GM21619 (cell line): ENCODE results near the gene RALGAPA2.

Source experiments
- ATAC-seq: cut with Tn5 transposase; IDR thresholded peaks from one replicate; pipeline ENCODE4 v1.9.1; 2021; ENCODE audit not compliant: unreplicated experiment

RALGAPA2 gene

GRCh38 chr20:20411836-20412235, 300.6 kb downstream of the RALGAPA2 start:
- ATAC-seq = no peak

DNA sequence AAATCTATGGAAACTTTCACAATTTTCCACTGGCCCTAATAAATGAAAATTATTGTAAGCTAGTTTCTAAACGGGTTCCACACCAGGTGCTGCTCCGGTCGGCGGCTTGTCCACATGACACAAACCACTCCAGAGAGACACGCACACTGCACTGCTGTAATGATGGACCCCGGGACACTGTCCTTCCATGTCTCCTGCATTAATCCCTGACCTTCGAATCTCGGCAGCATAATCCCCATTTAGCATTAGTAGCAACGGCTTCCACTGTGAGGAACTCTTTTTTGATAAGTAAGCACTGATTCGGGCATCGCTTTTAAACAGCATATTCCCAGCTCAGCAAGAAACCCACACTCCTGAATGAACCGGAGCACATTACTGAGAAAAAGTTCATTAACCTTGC, 301.0 kb downstream of the RALGAPA2 start:
- no peak for ATAC-seq

DNA sequence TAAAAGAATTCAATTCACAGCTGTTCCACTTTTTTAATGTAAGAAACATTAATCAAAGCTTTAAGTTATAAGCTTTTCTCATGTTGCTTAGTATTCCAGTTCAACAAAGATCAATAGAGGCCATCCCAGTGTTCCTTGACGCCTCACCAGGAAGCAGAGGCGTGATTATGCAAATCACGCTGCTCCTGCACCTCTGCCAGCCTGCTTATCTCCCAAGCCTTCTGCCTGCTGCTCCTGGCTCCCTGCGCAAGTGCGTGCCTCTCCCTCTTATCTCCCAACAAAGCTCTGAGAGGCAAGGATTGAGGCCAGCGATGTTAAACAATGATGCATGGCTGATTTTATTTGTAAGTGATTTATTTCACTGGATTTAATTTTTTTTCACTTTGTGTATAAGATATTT, 301.8 kb downstream of the RALGAPA2 start:
- no peak for ATAC-seq

GRCh38 chr20:20409331-20409730, 303.1 kb downstream of the RALGAPA2 start:
- no peak for ATAC-seq

GRCh38 chr20:20407891-20408805, 304.3 kb downstream of the RALGAPA2 start:
- ATAC-seq = no peak

DNA sequence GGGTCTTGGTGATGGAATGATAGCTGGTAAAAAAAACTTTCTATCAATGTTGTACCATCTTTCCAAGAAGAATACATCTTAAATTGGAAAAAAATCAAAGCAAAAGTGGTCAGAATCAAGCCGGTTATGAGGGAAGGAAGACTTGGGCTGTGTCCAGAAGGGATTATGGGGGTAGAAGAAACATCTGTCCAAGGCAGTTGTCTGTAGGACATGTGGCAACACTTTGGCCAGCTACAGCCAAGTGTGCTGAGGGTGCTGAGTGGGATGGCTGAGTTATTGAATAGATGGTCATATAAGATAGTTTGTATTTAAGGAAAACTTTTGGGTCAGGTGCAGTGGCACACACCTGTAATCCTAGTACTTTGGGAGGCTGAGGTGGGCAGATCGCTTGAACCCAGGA, 306.1 kb downstream of the RALGAPA2 start:
- no peak for ATAC-seq

- no peak for ATAC-seq
Measured at GRCh38 chr20:20405623-20406022, 306.8 kb downstream of the RALGAPA2 start.

DNA sequence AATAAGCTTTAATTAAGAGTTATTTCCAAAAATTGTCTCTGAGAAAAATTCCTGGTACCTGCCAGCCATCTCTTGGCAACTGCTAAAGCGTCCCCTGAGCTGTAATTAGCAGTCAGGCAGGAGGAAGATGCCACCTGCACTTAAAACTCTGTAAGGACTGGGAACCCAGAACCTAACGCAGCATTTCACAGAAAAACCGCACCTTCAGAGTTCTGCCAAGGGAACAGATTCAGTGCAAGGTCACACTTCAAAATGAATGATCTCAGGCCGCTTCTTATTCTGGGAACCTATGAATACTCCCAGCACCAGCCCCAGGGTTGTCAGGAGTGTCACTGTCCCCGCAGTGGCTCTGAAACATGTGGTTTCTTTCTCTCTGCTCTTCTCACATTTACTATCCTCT, 307.8 kb downstream of the RALGAPA2 start:
- no peak for ATAC-seq

- ATAC-seq = no peak
Measured at GRCh38 chr20:20401991-20402390, 310.5 kb downstream of the RALGAPA2 start.

DNA sequence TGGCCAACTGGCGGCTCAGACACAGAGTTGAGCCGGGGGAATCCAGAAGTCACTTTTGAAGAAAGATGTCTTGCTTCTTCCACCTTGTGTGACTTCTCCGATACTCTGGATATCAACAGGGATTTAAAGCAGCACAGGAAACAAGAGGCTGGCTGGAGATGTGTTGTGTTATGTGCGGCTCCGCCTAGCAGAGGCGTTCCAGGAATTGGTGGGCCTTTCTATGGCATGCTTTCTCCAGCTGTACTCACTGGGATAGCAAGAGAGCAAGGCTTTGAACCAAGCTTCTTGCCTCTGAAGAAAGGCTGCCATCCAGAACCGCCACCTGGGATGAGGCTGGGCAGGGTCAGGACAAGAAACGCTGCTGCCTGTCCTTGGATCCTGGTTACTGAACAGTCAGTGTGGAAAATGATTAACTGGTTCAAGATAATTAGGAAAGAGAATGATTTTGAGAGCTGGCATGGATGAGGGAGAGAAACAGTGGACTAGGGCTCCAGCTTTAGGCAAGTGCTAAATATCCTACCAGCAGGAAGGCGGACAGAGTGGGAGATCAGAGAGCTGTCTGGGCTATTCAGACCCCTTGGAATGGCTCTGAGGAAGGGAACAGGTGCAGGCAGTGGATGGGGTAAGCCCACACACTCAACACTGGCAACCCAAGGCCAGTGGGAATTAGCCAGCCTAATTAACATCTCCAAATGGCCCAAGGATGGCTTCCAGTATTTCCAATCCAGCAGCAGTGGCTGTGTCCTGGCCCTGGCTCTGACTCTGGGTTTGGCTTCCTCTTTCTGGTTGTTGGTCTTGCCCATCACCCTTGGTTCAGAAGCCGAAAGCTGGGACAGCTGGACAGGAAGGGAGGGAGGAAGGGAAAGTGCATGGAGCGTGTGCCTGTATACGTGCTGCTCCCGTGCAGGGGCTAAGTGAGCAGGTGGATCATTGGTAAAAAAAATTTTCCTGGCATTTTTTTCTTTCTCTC, 312.6 kb downstream of the RALGAPA2 start:
- no peak for ATAC-seq

DNA sequence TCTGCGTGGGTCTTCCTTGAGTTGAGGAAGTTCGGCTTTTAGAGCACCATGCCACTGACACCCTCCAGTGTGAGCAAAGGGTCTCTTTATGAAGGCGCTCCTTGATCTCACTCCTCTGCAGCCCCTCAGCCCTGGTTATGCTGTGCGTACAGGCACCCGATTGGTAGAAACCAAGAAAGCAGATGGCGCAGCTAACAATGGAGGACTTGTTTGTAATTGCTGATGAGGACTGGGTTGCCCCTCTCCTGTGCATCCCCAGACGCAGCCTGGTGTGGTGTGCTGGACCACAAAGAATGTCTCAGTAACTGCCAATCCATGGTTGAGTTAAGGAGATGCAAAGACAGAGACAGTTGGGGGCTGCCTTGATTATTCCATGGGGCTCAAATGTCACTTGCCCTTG, 314.3 kb downstream of the RALGAPA2 start:
- no peak for ATAC-seq

DNA sequence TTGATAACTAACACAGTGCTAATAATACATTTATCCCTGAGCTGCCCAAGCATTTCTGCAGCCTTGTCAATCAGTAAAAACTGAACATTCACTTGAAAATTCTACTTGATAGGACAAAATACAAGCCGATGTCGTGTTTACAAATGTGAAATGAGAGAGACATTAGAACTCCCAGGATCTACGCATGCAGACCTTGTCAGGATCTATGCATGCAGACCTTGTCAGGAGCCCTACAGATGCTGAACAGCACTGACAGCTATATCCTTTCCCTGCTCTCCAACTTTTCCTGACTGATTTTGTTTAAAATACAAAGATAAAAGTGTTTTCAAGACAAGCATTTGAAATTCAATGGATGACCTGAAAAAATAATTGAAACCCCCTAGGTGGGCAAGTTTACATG, 315.6 kb downstream of the RALGAPA2 start:
- ATAC-seq = no peak

GRCh38 chr20:20395903-20396568, 316.4 kb downstream of the RALGAPA2 start:
- ATAC-seq = no peak

GRCh38 chr20:20395087-20395486, 317.4 kb downstream of the RALGAPA2 start:
- ATAC-seq = no peak

DNA sequence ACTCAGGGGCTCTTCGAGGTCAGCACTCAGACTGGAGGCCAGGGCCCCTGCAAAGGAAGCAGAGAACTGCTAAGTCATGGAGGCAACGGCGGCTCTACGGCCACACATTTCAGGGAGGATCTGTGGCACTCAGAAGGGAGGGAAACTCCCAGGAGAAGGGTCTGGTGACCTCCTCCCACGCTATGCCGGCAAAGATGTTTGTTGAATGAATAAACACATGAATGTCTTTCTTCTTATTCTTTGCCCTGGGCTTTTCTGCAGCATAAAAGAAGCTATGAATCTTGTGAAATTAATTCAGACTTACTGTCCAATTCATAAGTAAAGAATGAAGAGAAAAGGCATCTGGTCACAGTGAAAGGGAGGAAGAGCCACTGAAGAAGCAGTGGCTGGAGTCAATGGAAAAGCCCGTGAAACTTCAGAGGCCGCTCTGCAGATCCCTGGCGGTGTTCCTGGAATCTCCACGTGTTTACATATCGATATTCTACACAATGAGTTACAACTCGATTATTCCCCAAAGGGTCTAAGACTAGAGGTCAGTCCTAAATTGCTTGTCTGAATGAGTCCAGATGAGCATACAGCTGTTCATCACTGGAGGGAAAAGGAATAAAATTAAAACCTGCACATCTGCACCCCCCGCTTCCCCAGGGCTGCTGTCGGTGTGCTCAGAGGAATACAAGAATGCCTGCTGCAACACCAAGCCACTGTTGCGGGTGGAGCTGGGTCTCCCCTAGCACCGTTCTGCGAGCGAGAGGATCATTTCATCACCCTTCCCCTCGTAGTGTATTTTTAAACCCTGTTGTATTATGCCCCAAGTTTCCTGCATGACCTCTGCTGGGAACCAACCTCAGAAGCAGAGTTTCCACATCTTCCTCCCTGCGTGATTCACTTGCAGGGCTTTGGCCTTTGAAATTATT, 319.0 kb downstream of the RALGAPA2 start:
- no peak for ATAC-seq

DNA sequence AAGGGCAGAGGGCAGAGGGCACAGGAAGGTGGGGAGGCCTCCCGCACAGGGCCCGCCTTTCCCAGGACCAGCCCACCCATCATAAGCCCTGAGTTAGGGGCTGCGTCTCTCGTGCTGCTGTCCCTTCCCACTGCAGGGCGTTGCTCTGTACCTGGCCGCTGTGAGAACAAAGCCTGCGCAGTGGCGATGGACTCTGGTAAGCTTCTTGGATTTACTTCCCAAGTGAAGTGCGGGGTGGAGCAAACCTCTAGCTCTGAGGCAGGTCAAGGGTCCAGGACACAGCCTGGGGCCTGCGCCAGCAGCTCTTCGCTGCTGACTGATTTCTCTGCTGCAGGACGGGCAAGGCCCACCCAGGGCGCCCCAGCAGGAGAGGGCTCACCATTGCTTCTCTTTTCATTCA, 320.7 kb downstream of the RALGAPA2 start:
- no peak for ATAC-seq

DNA sequence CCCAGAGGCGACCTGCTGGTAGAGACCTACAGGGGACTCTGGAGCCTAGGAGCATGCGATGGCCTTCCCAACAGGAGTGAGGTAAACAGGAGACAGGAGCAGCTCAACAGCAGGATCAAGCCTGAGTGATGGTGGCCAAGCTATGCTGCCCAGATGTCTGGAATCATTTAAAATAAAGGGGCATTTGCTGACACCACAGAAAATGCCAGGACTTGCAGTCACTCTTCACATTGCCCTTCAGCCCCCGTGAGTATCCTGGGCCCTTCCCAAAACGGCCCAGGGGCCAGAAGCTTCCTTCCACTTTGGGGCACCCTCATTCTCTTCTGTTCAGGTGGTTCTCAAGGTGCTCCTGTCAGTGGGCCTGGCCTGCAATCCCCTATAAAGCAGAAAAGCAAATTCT, 321.3 kb downstream of the RALGAPA2 start:
- ATAC-seq = no peak

DNA sequence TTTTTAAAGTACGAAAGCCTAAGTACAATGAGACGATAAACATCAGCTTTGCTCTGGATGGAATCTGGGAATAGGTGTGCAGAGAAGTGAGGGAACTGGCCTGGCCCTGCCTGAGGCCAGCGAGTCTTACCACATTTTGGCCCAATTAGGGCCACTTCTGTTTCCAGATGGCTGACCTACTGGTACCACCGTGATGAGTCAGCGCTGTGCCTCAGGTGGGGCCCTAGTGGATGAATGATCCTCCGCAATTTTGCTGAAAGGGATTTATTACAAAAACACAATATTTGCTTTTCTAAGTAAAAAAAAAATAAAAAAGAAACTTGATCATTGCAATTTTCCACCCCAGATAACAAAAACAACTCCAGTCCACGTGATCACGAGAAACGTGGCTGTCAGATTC, 322.1 kb downstream of the RALGAPA2 start:
- no peak for ATAC-seq

- no peak for ATAC-seq
Measured at GRCh38 chr20:20386192-20386591, 326.3 kb downstream of the RALGAPA2 start.

GRCh38 chr20:20375862-20376261, 336.6 kb downstream of the RALGAPA2 start:
- ATAC-seq = no peak
